Prostate gland (tissue), 2 donors: ENCODE data around the gene REST. TPM values are rescaled to one million over a fixed set of nuclear protein-coding genes. Genes with fewer than 3 reads are reported as not detected.
A peak's percentile ranks its signal among the peaks of the same experiment; 100 is the strongest.

ENCODE experiments used
- DNase-seq: peaks from one replicate; pipeline ENCODE4 v3.0.0-alpha.2; 2019; ENCODE audit warnings: low spot score
- H3K27ac ChIP-seq, 2 donors: fragments of 200-600 bp; sonication (generic); 2 replicates each; pipeline ENCODE4 v1.5.1; 2017 to 2019
- H3K27me3 ChIP-seq: fragments of 200-600 bp; sonication (generic); replicated peaks from 2 replicates; pipeline ENCODE4 v1.5.1; 2019; ENCODE audit not compliant: insufficient read depth
- H3K36me3 ChIP-seq, 2 donors: fragments of 200-600 bp; sonication (generic); 1 replicate in 1 of 2; 2 replicates in 1 of 2; pipeline versions ENCODE4 v1.5.1 to v1.8.1; 2017 to 2019
- H3K4me1 ChIP-seq: fragments of 200-600 bp; sonication (generic); replicated peaks from 2 replicates; pipeline ENCODE4 v1.5.1; 2019
- H3K4me3 ChIP-seq, 2 donors: fragments of 200-600 bp; sonication (generic); 2 replicates each; pipeline ENCODE4 v1.5.1; 2017 to 2019
- H3K9me3 ChIP-seq: fragments of 200-600 bp; sonication (generic); 2 replicates; pipeline ENCODE4 v1.5.1; 2017
- CTCF ChIP-seq, 4 experiments: fragments of 200-600 bp in 2 of 4; fragments of 450-650 bp in 2 of 4; sonication (generic) in 2 of 4; IDR thresholded peaks; 1 replicate in 3 of 4; 2 replicates in 1 of 4; pipeline ENCODE4 v1.5.1; 2016 to 2019; ENCODE audit warnings: antibody characterized with exemption in 4 of 4, mild to moderate bottlenecking in 2 of 4, moderate library complexity in 2 of 4
- POLR2A ChIP-seq: fragments of 450-650 bp; IDR thresholded peaks from one replicate; pipeline ENCODE4 v1.6.1; 2016; ENCODE audit warnings: antibody characterized with exemption, mild to moderate bottlenecking
- POLR2AphosphoS5 ChIP-seq: sonication (generic); formaldehyde crosslinking; IDR thresholded peaks from one replicate; pipeline ENCODE4 v1.6.1; 2017; ENCODE audit warnings: antibody characterized with exemption
- WGBS: methylation state at CpG from one replicate; pipeline ENCODE4 v1.1.5; 2018; 5-methylcytosine and 5-hydroxymethylcytosine counted together
- intact Hi-C: fragments of 100-400 bp; cut with DNase I; formaldehyde crosslinking; loops from one replicate; pipeline ENCODE4 v1.14.2; 2022
- small RNA-seq, 2 donors: library from RNA; depleted of rRNA; stranded (forward); fragments of <200 nt; gene quantifications; one replicate each; pipeline ENCODE3, GENCODE V24; 2016
- total RNA-seq, 2 donors: library from RNA; depleted of rRNA; stranded (reverse); fragments of >200 nt; gene quantifications; one replicate each; pipeline ENCODE4 v1.1.0, GENCODE V29; 2016

The REST gene
- total RNA-seq, 2 donors from 2014 or later: 38.0 to 50.8 TPM

DNA sequence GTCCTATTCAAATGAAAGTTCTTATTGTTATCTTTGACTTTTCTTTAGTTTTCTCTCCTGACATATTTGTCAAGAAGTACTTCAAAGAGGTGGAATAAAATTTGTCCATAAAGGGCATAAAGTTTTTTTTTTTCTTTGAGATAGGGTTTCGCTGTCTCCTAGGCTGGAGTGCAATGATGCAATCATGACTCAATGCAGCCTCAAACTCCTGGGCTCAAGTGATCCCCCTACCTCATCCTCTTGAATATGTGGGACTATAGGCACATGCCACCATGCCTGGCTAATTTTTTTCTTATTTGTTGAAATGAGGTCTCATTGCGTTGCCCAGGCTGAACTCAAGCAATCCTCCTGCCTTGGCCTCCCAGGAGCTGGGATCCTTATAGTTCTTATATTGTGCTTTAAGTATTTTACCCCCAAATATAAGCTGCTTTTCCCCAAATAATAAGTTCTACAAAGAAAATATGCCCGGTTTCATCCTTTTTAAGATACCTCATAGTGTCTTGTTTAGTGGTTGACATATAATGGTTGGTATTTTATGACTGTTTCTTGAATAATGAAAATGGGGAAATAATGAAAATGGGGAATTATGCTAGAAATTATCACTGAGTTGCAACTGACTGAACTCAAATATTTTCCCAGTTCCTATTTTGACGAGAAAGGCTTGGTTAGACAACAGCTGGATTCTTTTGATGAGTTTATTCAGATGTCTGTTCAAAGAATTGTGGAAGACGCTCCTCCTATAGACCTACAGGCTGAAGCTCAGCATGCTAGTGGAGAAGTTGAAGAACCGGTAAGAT is 82.6 kb downstream of the REST start:
- WGBS: 87% methylated on average over 6 of the region's 6 CpGs
- Histone ChIP-seq H3K9me3 (no peaks in the 10 kb centered on the region), H3K27me3 (no peaks in the 10 kb centered on the region), H3K36me3 (no peaks in the 10 kb centered on the region), H3K4me3 (no peak overlapping the region), H3K27ac (no peak overlapping the region), H3K4me1 (no peaks in the 10 kb centered on the region)
- TF ChIP-seq POLR2A (no peak), POLR2AphosphoS5 (no peak), CTCF (IDR thresholded peaks at IDR 0.05) (no peak)
- intact Hi-C loops: no loop called here
- DNase-seq: no peak

- no peaks in the 10 kb centered on the region for H3K36me3 ChIP-seq
- no peak for TF ChIP-seq POLR2A
- peak; percentile 55 for TF ChIP-seq POLR2AphosphoS5
- no peak for TF ChIP-seq CTCF (IDR thresholded peaks at IDR 0.05)
- no peaks in the 10 kb centered on the region for H3K9me3 ChIP-seq
- H3K4me3 ChIP-seq: no peak overlapping the region
- peak overlapping the region; percentile 15 to 46 for H3K27ac ChIP-seq
- intact Hi-C loops: no loop called here
- 19% methylated on average over 7 of the region's 7 CpGs for WGBS
- peak; percentile 63 for DNase-seq
- H3K4me1 ChIP-seq: peaks cover 4% of the 10 kb centered on the region
- H3K27me3 ChIP-seq: no peaks in the 10 kb centered on the region
Observed at GRCh38 chr4:56995525-56995924, 87.8 kb downstream of the REST start.

DNA sequence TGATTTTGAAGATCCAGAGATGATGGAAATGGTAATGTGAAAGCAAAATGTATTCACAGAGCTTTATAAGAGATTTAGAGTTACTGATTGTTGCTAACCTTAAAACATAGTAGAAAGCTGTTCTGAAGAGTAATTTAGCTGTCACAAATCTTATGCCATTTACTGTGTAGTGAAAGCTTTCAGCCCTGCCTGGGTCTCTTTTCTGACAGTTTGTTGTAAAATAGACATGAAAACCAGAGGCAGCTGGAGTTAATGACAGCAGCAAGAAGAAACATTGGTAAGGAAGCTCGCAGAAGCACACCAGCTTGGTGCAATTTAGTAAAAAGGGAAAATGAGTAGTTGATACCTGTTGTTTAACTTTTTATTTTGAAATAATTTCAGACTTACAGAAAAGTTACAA is 92.1 kb downstream of the REST start:
- intact Hi-C loops: no loop called here
- no peaks in the 10 kb centered on the region for H3K27me3 ChIP-seq
- no peak overlapping the region for H3K4me3 ChIP-seq
- WGBS: 100% methylated on average over 1 of the region's 1 CpG
- DNase-seq: no peak
- H3K27ac ChIP-seq: no peak overlapping the region
- no peaks in the 10 kb centered on the region for H3K9me3 ChIP-seq
- no peak for TF ChIP-seq CTCF (IDR thresholded peaks at IDR 0.05)
- no peak for TF ChIP-seq POLR2AphosphoS5
- no peak for TF ChIP-seq POLR2A
- no peaks in the 10 kb centered on the region for H3K36me3 ChIP-seq
- H3K4me1 ChIP-seq: peaks cover 4% of the 10 kb centered on the region

GRCh38 chr4:57013543-57014120 is 105.9 kb downstream of the REST start:
- TF ChIP-seq CTCF (IDR thresholded peaks at IDR 0.05) (no peak), POLR2AphosphoS5 (no peak), POLR2A (no peak)
- H3K27me3 ChIP-seq: no peaks in the 10 kb centered on the region
- no peaks in the 10 kb centered on the region for H3K36me3 ChIP-seq
- no peak for DNase-seq
- H3K27ac ChIP-seq: no peak overlapping the region
- intact Hi-C loops: no loop called here
- 68% methylated on average over 4 of the region's 4 CpGs for WGBS
- H3K4me1 ChIP-seq: no peaks in the 10 kb centered on the region
- no peaks in the 10 kb centered on the region for H3K9me3 ChIP-seq
- H3K4me3 ChIP-seq: no peak overlapping the region

Small RNAs within 50 kb of the gene (small RNA-seq; reads per million reads assigned to genes)
- 0 reads per million in 2 donors for gene RNU6-998P

Other genes with a start within 250 kb of the REST start
- 100 to 1,000 TPM in 1 of 2 donors, 10 to 100 TPM in 1; 12.2 to 117 TPM for gene HOPX, start 226.6 kb upstream of the REST start, total RNA-seq
- 10 to 100 TPM in 1 of 2 donors, not detected in 1; 53.4 TPM for gene SPINK2, start 86.2 kb upstream of the REST start, total RNA-seq
- gene NOA1, start 69.7 kb downstream of the REST start, total RNA-seq: 10 to 100 TPM; 29.2 to 31.9 TPM
- 10 to 100 TPM; 74.0 to 76.1 TPM for gene POLR2B, start 71.0 kb downstream of the REST start, total RNA-seq
- gene IGFBP7, start 202.5 kb downstream of the REST start, total RNA-seq: 1,000 to 10,000 TPM in 1 of 2 donors, 100 to 1,000 TPM in 1; 322 to 1,366 TPM